Measurements from ENCODE around the gene HOMER1. TPM values are rescaled to one million over a fixed set of nuclear protein-coding genes. Genes with fewer than 3 reads are reported as not detected.

HOMER1 gene
- total RNA-seq, 1 donor, result 14.1 TPM

DNA sequence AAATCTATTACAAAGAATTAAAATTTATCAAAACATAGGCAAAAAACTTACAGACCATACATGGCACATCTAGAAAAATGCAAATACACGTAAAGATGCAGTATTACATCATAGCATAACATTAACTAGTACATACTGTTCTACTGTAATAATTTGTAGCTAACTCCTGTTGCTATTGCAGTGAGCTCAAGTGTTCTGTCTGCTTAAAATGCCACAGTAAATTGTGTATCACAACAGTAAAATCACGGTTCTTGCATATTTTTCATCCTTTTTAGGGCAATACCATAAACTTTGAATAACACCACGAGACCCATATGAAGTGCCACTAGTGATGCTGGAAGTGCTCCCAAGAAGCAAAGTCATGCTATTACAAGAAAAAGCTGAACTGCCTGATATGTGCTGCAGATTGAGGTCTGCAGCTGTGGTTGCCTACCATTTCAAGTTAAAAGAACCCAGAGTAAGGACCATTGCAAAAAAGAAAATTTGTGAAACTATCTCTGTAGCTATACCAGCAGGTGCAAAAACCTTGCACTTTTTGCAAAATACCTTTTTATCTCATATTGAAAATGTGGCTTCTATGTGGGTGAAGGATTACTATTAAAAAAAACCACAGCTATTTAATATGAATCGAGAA lies 14.2 kb downstream of the HOMER1 start:
- Histone ChIP-seq H3K4me2 (ENCODE audit: insufficient read depth, low read length) (no peak overlapping the region), H3K36me3 (ENCODE audit: insufficient read depth, low read length) (no peaks in the 10 kb centered on the region), H4K20me1 (ENCODE audit: insufficient read depth, low read length) (no peaks in the 10 kb centered on the region), H2AFZ (ENCODE audit: low read length) (no peak overlapping the region), H3K27me3 (ENCODE audit: insufficient read depth, low read length) (no peaks in the 10 kb centered on the region), H3K9me3 (ENCODE audit: low read depth, low read length) (no peaks in the 10 kb centered on the region), H3K4me1 (ENCODE audit: insufficient read depth, low read length) (peaks cover 8% of the 10 kb centered on the region), H3K79me2 (ENCODE audit: insufficient read depth, low read length) (peaks cover 6% of the 10 kb centered on the region), H3K27ac (ENCODE audit: low read depth, low read length) (no peak overlapping the region), H3K4me3 (ENCODE audit: insufficient read depth, low read length) (no peak overlapping the region)
- TF ChIP-seq CTCF (IDR thresholded peaks at IDR 0.05; ENCODE audit: extremely low read depth, low read depth, low read length), result no peak
- no peak for DNase-seq (ENCODE audit: insufficient read length, low spot score, missing footprints)

DNA sequence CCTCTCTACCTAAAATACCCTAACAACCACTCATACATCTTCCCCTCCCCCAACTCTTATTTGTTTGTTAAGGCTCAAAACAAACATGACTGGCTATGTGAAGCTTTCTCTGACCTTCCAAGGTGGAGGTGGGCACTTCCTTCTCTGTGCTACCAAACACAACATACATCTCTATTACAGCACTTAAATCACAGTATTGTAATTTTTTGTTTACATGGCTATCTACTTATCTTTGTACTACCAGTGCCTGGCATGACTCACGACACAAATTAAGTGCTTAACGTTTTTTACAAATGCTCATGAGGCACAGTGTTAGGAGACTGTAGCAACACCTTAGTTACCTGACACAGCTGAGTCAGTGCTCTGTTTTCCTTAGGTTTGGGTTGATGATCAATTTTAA lies 18.6 kb downstream of the HOMER1 start:
- H3K36me3 ChIP-seq (ENCODE audit: insufficient read depth, low read length), result no peaks in the 10 kb centered on the region
- H3K27ac ChIP-seq (ENCODE audit: low read depth, low read length), result no peak overlapping the region
- peaks cover 3% of the 10 kb centered on the region for H3K4me1 ChIP-seq (ENCODE audit: insufficient read depth, low read length)
- TF ChIP-seq CTCF (IDR thresholded peaks at IDR 0.05; ENCODE audit: extremely low read depth, low read depth, low read length), result no peak
- DNase-seq (ENCODE audit: insufficient read length, low spot score, missing footprints), result no peak
- no peaks in the 10 kb centered on the region for H3K27me3 ChIP-seq (ENCODE audit: insufficient read depth, low read length)
- H4K20me1 ChIP-seq (ENCODE audit: insufficient read depth, low read length), result peaks cover 3% of the 10 kb centered on the region
- H3K4me2 ChIP-seq (ENCODE audit: insufficient read depth, low read length), result no peak overlapping the region
- H2AFZ ChIP-seq (ENCODE audit: low read length), result no peak overlapping the region
- H3K9me3 ChIP-seq (ENCODE audit: low read depth, low read length), result no peaks in the 10 kb centered on the region
- no peak overlapping the region for H3K4me3 ChIP-seq (ENCODE audit: insufficient read depth, low read length)
- H3K79me2 ChIP-seq (ENCODE audit: insufficient read depth, low read length), result peaks cover 5% of the 10 kb centered on the region

GRCh38 chr5:79493596-79494345 lies 20.2 kb downstream of the HOMER1 start:
- Histone ChIP-seq H3K27ac (ENCODE audit: low read depth, low read length) (no peak overlapping the region), H3K4me1 (ENCODE audit: insufficient read depth, low read length) (peaks cover 3% of the 10 kb centered on the region), H2AFZ (ENCODE audit: low read length) (no peak overlapping the region), H3K36me3 (ENCODE audit: insufficient read depth, low read length) (no peaks in the 10 kb centered on the region), H3K9me3 (ENCODE audit: low read depth, low read length) (no peaks in the 10 kb centered on the region), H3K79me2 (ENCODE audit: insufficient read depth, low read length) (peaks cover 5% of the 10 kb centered on the region), H3K4me2 (ENCODE audit: insufficient read depth, low read length) (no peak overlapping the region), H3K27me3 (ENCODE audit: insufficient read depth, low read length) (no peaks in the 10 kb centered on the region), H4K20me1 (ENCODE audit: insufficient read depth, low read length) (peaks cover 3% of the 10 kb centered on the region), H3K4me3 (ENCODE audit: insufficient read depth, low read length) (no peak overlapping the region)
- no peak for DNase-seq (ENCODE audit: insufficient read length, low spot score, missing footprints)
- no peak for TF ChIP-seq CTCF (IDR thresholded peaks at IDR 0.05; ENCODE audit: extremely low read depth, low read depth, low read length)

DNA sequence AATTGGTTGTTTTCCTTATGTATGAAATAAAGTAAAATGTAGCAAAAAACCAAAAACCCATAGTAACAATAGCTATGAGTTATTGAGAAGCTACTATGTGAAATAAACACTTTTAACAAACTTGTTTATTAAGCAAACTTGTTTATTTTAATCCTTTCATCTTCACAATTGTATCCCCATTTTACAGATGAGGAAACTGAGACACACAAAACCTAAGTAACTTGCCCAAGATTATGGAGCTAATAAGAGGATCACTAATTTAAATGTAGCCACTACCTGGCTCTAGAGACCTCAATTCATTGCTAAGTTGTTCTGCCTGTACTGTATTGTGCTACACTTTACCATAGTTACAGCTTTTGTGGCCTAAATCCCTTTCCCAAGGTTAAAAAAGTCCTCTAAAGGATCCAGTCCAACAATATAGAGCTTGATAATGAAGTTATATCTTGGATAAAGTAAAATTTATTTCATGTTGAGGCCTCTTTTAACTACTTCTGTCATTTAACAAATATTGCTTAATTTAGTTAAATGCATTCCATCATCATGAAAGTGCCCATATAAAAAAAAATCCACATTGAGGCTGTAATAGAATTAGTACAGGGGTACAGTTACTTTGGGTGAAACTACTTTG lies 22.1 kb downstream of the HOMER1 start:
- H3K79me2 ChIP-seq (ENCODE audit: insufficient read depth, low read length), result peaks cover 6% of the 10 kb centered on the region
- H3K27ac ChIP-seq (ENCODE audit: low read depth, low read length), result no peak overlapping the region
- H4K20me1 ChIP-seq (ENCODE audit: insufficient read depth, low read length), result peaks cover 3% of the 10 kb centered on the region
- H3K36me3 ChIP-seq (ENCODE audit: insufficient read depth, low read length), result no peaks in the 10 kb centered on the region
- TF ChIP-seq CTCF (IDR thresholded peaks at IDR 0.05; ENCODE audit: extremely low read depth, low read depth, low read length), result no peak
- no peak overlapping the region for H3K4me3 ChIP-seq (ENCODE audit: insufficient read depth, low read length)
- peaks cover 3% of the 10 kb centered on the region for H3K4me1 ChIP-seq (ENCODE audit: insufficient read depth, low read length)
- H3K9me3 ChIP-seq (ENCODE audit: low read depth, low read length), result no peaks in the 10 kb centered on the region
- H2AFZ ChIP-seq (ENCODE audit: low read length), result no peak overlapping the region
- DNase-seq (ENCODE audit: insufficient read length, low spot score, missing footprints), result no peak
- no peaks in the 10 kb centered on the region for H3K27me3 ChIP-seq (ENCODE audit: insufficient read depth, low read length)
- H3K4me2 ChIP-seq (ENCODE audit: insufficient read depth, low read length), result no peak overlapping the region

All from osteoblast (primary cell).